Activated CD4-positive, alpha-beta T cell treated with anti-CD3 and anti-CD28 coated beads, Interleukin-2, Interleukin-6, amounts not matched to agents 100 ng/mL and 50 ng/mL, durations not matched to agents 16 hours and 8 hours (primary cell): ENCODE data around the gene SLC30A4.
"Not testable (repeated sequence)": the region's sequence is repeated elsewhere in the genome, so short reads cannot be mapped to it uniquely, and the experiment has no call there.

Experiments
- DNase-seq: peaks from one replicate; pipeline ENCODE4 v3.0.0-alpha.2; 2020

The SLC30A4 gene, protein sequence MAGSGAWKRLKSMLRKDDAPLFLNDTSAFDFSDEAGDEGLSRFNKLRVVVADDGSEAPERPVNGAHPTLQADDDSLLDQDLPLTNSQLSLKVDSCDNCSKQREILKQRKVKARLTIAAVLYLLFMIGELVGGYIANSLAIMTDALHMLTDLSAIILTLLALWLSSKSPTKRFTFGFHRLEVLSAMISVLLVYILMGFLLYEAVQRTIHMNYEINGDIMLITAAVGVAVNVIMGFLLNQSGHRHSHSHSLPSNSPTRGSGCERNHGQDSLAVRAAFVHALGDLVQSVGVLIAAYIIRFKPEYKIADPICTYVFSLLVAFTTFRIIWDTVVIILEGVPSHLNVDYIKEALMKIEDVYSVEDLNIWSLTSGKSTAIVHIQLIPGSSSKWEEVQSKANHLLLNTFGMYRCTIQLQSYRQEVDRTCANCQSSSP

DNA sequence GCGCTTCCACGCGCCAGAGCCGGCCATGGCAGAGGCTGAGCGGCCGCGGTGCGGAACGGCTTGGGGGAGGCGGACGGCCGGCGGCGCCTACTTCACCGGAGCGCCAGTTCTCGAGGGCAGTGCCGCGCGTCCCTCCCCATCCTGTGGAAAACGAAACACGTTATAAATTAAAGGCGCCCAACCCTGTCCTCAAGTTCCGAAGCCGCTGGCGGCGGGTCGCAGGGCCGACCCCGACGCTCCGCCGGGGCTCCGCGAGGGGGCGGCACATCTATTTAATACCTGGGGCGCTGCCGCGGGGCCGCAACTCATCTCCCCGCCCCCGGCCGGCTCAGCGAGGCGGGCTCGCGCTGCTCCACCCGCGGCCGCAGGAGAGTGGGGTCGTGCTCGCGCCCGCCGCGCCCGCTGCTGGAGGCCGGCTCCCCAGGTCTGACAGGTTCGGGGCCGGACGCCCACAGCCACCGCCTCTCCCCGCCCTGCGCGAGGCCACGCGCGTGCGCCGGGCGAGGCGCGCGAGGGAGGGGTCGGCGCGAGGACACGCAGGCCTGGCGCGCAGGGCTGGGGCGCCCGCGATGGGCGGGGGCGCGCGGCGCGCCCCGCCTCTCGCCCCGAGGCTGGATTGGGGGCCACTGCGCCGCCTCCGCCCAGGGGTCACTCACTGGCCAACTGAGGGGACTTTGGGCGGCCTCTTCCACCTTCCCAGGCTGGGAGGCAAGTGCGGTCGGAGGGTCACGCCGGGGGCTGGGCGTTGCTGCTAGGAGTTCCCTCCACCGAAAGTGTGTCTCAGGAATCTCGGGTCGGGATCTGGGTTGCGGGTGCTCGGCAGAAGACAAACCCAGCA is at the start of gene SLC30A4:
Gene SLC30A4, minus strand, starts transcription at position 428 of the 838 bp plus-strand sequence. Its CDS starts 401 bp downstream, at position 27.
- peak; percentile 64 for DNase-seq

DNA sequence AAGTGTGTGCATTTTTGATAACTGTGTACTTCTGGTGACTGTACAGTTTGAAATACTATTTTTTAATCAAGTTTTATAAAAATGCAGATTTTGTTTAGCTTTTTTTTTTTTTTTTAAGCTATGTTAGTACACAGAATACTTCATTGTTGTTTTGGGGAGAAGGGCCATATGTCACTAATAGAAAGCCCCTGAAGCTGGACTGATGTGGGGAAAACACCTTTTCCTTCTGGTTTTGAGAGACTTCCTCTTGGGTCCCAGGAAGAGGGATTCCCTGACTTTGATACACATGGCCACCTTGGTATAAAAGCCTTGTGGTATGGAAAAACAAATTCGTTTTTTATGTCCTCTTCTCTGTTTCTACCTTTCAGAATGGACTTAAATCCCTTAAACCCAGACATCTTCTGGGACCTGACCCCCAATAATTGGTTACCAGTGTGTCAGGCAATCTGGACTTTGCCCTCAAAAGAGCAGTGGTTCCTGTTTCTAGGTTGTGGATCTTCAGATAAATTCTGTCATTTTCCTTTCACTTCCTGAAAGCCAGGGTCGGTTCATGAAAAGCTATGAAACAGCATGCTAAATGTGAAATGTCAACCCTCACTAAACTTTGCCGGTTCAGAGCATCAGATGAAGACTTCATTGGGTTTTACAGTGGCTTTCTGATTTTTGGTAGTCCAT is 33.5 kb upstream of the SLC30A4 start:
- DNase-seq = no peak

DNA sequence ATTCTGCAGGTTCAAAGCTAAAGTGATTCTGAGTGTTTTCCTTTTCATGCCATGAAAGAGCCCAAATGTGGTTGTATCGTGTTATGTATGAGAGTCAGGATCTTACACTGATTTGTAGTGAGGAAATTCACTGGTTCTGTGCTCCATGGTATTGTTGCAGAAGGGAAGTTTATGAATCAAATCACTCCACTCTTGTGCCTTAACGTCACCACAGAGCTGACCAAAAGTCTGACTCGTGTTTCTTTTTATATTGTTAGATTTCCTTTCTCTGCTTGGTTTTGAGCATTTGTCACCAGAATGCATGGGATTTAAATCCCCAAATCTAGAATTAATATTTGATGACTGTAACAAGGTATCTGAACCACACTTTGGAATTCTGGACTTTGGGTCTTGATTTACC is 29.1 kb upstream of the SLC30A4 start:
- DNase-seq = no peak

DNA sequence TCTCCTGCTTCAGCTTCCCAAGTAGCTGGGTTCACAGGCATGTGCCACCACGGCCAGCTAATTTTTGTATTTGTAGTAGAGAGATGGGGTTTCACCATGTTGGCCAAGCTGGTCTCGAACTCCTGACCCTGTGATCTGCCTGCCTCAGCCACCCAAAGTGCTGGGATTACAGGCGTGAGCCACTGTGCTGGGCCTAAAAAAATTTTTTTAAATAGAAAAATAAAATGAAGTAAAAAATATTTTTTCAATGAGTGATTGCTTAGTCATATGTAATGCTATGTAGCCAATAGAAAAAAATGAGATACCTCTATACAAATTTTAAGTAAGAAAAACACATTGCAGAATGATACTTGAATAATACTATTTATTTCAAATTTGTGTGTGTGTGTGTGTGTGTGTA is 27.9 kb upstream of the SLC30A4 start:
- DNase-seq = no peak

DNA sequence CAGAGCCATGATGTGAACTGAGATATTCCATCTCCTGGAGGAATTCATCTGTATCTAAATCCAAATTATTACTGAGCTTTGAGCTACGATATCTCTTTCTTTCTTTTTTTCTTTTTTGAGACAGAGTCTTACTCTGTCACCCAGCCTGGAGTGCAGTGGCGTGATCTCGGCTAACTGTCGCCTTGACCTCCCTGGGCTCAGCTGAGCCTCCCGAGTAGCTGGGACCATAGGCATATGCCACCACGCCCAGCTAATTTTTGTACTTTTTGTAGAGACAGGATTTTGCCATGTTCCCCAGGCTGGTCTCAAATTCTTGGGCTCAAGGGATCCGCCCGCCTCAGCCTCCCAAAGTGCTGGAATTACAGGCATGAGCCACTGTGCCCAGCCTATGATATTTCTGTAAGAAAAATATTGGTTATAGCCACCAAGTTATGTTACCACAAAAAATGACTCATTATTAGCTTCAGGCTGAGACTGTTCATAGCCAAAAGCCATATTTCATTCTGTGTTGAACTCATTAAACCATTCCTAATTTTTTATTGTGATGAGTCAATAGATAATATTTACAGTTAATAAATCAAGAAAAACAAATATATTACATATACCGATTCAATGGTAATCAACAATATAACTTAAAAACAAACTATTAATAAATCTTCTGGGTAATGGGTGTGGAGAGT is 27.1 kb upstream of the SLC30A4 start:
- DNase-seq = no peak

DNA sequence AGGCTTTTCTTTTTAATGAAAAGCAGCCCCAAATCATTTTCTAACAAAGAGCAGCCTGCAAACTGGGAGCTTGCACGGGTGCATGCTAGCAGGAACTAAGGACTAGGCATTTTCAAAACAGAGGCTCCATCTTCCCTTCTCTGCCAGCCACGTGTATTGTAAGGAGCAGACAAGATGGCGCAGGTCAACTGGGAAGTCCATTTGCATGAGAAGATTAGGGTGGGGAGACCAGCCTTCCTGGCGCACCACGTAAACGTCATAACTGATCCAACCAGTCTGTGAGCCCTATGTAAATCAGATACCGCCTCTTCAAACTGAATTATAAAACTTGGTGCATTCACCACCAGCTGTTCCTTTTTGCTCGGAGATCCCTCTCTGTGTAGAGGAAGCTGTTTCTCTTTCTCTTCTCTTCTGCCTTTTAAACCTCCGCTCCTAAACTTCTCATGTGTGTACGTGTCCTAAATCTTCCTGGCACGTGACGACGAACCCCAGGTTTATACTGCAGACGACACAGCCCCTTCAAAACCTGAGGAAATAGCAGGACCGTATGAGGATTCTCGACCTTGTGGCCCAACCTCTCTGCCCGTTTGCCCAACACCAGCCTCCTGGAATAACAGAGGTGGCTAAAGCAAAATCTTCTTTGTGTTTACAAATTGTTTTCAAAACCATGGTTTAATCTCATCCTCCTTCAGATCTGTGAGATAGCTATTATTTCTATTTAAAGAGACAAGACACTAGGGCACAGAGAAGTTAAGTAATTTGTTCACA is 26.4 kb upstream of the SLC30A4 start:
- no peak for DNase-seq

DNA sequence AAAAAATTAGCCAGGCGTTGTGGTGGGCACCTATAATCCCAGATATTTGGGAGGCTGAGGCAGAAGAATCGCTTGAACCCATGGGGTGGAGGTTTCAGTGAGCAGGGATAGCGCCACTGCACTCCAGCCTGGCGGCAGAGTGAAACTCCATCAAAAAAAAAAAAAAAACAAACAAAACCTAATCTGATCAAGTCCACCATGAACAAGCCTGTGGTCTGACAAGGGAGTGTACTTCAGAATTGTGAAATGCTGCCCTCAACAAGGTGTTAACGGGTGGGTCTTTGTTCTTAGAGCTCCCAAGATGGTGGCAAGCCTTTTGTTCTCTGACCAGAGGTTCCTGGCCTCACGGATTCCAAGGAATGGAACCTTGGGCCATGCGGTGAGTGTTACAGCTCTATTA is 24.2 kb upstream of the SLC30A4 start:
- no peak for DNase-seq

DNA sequence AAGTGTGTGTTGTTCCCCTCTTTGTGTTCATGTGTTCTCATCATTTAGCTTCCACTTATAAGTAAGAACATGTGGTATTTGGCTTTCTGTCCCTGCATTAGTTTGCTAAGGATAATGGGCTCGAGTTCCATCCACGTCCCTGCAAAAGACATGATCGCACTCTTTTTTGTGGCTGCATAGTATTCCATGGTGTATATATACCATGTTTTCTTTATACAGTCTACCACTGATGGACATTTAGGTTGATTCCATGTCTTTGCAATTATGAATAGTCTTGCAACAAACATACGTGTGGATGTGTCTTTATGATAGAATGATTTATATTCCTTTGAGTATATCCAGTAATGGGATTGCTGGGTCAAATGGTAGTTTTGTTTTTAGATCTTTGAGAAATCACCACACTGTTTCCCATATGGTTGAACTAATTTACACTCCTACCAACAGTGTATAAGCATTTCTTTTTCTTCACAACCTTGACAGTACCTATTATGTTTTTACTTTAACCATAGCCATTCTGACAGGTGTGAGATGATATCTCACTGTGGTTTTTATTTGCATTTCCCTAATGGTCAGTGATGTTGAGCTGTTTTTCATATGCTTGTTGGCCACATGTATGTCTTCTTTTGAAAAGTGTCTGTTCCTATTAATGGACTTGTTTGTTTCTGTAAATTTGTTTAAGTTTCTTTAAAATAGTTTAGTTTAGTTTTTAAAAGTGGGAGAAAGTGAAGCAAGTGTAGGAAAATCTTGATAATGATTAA is 21.9 kb upstream of the SLC30A4 start:
- no peak for DNase-seq

DNA sequence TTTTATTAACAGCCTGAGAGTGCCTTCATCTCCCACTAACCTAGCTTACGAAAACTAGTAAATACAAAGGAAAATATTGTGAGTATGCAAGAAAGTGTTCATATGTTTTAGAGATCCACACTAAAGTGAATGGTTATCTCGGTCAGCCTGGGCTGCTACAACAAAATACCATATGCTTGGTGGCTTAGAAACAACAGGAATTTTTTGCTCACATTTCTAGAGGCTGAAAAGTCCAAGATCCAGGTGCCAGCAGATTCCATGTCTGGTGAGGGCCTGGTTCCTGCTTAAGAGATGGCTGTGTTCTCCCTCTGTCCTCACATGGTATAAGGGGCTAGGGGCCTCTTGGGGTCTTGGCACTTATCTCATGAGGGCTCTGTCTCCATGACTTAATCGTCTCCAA is 20.5 kb upstream of the SLC30A4 start:
- no peak for DNase-seq

DNA sequence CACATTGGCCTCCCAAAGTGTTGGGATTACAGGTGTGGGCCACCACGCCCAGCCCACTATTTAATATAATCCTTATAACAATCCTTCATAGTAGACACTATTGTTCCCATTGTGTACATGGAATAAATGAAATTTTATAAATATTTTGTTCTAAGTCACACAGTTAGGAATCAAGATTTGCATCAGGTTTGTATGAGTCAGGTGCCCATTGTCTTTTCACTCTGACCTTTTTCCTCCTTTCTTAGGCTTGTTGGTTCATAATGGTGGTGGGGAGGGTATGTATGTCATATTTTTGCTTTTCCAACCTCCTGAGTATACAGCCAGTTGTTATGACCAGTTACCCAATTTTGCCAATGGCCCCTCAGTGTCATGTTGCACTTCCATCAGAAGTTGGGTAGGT is 18.0 kb upstream of the SLC30A4 start:
- no peak for DNase-seq

DNA sequence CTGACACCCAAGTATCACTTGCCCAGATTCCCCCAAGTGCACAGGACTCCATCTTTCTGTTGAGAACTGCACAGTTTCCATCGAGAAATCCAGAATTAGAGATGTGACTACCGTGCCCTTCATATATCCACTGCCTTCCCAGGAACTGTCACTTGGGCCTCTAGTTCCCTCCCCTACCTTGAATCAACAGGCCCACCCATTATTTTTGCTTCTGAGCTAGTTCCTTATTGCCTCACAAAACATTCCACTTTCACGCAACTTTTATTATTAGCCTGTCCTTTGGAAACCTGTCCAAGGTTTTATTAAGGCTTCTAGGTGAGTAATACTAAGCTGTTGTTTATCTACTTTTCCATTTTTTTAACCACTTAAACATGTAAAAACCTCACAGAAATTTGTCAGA is 17.1 kb upstream of the SLC30A4 start:
- no peak for DNase-seq

DNA sequence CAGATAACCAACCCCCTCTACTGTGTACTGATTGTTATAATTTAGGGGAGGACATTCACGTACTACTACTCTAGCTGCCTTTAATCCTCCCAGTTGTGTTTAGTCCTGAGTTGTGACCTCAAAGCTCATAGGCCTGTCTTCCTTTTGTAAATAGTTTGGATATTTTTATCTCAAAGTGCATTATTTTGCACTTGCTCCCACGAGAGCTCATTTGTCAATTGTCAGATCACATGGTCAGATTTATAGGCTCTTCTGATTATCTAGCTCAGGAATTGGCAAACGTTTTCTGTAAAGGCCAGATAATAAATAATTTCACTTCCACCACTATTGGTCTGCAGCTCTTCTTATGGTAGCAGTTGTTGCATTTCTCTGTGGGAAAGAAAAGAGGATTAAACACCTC is 14.4 kb upstream of the SLC30A4 start:
- DNase-seq = no peak

DNA sequence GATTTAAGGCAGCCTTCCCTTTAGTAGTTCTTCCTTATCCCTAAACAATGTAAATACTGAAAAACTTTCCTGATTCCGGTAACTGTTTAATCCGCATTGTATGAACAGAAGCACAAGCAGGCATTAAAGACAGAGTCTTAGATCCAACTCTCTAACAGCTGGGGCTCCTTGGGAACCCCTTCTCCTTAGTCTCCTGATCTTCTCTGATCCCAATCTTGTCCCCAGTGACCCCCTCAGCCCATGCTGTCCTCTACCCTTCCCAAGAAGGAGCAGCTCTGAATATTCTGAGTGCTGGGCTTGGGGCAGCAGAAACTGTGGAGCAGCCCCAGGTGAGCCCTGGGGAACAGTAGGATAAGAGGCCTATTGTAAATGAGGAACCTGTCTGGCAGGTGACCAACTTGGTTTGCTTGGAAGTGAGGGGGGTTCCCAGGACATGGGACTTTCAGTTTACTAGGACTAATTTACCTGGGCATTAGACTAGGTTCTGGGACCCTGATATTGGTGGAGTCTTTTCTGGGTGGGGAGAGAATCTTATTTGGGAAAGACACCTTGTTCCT is 13.0 kb upstream of the SLC30A4 start:
- no peak for DNase-seq

DNA sequence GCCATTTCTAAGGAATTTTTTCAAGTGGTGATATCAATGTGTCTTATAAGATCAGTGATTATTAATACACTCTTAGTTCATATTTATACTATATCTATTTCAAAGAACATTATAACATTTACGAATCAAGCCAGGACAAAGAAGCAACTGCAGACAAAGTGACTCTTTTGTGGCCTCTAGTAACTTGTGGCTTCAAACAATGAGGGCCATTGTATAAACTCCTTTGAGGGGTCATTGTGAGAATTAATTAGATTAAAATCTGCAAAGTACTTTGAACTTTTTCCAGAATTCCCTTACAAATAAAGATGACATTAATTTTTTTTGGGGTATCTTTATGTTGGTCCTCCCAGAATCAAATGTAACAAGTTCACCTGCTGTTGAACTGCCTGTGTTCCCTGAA is 12.3 kb upstream of the SLC30A4 start:
- no peak for DNase-seq

DNA sequence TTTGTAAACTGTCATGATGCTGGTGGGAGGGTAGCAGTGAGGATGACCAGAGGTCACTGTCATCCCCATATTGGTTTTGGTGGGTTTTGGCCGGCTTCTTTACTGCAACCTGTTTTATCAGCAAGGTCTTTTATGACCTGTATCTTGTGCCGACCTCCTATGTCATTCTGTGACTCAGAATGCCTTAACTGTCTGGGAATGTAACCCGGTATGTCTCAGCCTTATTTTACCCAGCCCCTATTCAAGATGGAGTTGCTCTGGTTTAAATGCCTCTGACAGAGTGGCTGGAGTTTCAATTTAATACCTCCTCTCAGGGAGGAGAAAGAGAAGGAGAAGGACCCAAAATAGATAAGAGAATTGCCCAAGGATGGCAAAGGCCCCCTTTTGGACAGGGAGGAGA is 10.3 kb upstream of the SLC30A4 start:
- DNase-seq = not testable (repeated sequence)

DNA sequence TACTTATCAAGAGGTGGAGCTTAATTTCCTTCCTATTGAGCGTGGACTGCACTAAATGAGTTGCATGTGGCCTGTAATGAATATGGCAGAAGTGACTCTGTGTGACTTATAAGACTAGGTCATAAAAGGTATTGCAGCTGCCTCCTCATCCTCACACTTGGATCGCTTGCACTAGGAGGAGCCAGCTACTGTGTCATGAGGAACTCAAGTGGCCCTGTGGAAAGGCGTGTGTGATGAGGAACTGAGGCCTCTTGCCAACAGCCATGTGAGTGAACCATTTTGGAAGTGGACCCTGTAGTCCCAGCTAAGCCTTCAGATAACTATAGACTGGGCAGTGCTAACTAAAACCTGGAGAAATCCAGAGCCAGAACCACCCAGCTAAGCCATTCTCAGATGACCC is 7.1 kb upstream of the SLC30A4 start:
- no peak for DNase-seq

DNA sequence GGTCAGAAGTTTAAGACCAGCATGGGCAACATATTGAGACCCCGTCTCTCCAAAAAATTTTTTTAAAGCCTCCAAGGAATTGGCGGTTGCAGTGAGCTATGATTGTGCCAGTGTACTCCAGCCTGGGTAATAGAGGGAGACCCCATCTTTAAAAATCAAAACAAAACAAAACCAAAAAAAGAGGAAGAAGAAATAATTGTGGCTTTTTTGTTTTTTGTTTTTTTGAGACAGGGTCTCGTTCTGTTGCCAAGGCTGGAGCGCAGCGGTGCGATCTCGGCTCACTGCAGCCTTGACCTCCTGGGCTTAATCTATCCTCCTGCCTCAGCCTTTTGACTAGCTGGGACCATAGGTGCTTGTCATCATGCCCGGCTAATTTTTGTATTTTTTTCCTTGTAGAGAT is 4.5 kb upstream of the SLC30A4 start:
- no peak for DNase-seq

DNA sequence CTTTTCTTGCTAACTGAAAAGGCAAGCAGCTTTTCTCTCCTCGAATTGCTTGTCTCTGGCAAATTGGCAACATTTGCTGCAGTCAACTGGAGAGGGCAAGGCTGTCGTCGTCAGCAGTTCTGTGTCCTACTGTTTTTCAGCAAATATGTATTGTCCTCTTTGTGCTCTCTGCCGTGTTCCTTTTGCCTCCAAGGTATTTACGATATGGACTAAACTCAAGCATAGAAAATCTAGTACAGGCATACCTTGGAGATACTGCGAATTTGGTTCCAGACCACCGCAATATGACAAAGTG is 558 bp upstream of the SLC30A4 start:
- DNase-seq = no peak

DNA sequence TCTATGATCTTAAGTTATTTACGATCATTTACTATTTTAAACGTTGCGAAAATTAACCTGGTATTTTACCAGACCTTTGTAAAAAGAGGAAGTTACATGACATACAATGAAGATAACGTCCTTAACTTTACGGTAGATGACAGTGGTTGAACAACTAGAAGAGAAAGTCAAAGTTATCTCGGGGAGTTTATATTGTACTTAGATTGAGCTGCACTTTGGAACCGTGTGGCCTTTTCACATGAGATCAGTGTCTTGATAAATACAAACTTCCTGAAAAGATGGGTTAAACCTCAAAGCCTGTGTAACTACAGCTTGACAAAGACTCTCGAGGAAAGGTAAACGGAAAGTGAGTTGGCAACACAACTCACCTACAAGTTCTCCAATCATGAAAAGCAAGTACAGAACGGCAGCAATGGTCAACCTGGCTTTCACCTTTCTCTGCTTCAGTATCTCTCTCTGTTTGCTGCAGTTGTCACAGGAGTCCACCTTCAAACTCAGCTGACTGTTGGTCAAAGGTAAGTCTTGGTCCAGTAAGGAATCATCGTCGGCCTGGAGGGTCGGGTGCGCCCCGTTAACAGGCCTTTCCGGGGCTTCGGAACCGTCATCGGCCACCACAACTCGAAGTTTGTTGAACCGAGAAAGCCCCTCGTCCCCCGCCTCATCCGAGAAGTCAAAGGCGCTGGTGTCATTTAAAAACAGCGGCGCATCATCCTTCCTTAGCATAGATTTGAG is 793 bp downstream of the SLC30A4 start:
- DNase-seq = peak; percentile 2

DNA sequence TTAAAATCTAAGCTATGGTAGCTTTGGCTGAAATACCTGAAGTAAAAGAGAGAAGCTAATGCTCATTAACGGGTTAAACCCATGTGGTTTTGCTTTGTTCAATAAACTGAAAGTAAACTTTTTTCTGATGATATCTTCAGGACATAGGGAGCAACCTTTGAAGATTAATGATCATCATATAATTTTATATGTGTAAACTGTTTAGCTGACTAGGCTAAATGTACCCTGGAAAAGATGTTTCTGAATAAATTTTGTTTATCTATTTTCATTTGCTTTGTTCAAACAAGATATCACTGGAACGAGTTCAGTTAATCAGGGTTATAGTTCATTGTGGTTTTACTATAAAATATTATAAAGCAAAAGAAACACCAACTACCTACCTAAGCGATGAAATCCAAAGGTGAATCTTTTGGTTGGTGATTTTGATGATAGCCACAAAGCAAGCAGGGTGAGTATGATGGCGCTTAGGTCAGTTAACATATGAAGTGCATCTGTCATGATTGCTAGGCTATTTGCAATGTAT is 11.7 kb downstream of the SLC30A4 start:
- DNase-seq = no peak
